ENCODE results near the gene FLVCR1.

Gene FLVCR1

DNA sequence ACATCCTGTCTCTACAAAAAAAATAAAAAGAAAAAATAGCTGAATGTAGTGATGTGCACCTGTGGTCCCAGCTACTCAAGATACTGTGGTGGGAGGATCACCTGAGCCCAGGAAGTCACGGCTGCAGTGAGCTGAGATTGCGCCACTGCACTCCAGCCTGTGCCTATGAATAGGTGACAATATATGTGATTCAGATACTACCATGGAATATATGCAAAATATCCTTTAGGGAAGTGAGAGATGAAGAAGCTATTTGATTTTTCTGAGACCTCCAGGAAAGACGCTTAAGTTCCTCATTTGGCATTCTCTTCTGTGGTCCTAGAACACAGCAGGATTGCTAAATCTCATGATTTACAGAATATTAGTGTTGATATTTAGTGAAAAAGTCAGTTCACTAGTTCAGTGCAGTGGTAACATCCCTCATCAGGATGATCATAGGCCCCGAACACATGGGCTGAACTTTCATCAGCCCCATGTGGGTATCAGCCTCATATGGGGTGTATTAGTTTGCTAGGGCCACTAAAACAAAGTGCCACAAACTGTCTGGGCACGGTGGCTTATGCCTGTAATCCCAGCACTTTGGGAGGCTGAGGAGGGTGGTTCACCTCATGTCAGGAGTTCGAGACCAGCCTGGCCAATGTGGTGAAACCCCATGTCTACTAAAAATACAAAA is 86.3 kb downstream of the FLVCR1 start:
- Histone ChIP-seq H3K27me3 (ENCODE audit: insufficient read depth, low read depth, severe bottlenecking) (no peaks in the 10 kb centered on the region), H3K27ac (no peak overlapping the region), H3K4me3 (ENCODE audit: low read depth, low read length) (no peak overlapping the region), H3K9me3 (ENCODE audit: severe bottlenecking) (peaks cover 6% of the 10 kb centered on the region), H3K36me3 (no peaks in the 10 kb centered on the region)
- no peak for DNase-seq
- TF ChIP-seq, protein P1, sequence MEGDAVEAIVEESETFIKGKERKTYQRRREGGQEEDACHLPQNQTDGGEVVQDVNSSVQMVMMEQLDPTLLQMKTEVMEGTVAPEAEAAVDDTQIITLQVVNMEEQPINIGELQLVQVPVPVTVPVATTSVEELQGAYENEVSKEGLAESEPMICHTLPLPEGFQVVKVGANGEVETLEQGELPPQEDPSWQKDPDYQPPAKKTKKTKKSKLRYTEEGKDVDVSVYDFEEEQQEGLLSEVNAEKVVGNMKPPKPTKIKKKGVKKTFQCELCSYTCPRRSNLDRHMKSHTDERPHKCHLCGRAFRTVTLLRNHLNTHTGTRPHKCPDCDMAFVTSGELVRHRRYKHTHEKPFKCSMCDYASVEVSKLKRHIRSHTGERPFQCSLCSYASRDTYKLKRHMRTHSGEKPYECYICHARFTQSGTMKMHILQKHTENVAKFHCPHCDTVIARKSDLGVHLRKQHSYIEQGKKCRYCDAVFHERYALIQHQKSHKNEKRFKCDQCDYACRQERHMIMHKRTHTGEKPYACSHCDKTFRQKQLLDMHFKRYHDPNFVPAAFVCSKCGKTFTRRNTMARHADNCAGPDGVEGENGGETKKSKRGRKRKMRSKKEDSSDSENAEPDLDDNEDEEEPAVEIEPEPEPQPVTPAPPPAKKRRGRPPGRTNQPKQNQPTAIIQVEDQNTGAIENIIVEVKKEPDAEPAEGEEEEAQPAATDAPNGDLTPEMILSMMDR (IDR thresholded peaks at IDR 0.05; ENCODE audit: low read depth, low read length): no peak

DNA sequence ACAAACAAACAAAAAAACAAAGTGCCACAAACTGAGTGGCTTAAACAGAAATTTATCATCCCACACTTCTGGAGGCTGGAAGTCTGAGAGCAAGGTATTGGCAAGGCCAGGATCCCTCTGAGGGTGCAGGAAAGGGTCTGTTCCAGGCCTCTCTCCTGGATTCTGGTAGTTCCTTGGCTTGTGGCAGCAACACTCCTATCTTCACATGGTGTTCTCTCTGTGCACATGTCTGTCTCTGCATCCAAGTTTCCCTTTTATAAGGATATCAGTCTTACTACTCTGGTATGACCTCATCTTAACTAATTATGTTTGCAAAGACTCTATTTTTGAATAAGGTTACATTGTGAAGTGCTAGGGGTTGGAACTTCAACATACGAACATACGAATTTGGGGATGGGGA is 87.0 kb downstream of the FLVCR1 start:
- H3K4me3 ChIP-seq (ENCODE audit: low read depth, low read length): no peak overlapping the region
- DNase-seq: no peak
- TF ChIP-seq, protein P1 (IDR thresholded peaks at IDR 0.05; ENCODE audit: low read depth, low read length): no peak
- no peaks in the 10 kb centered on the region for H3K27me3 ChIP-seq (ENCODE audit: insufficient read depth, low read depth, severe bottlenecking)
- H3K9me3 ChIP-seq (ENCODE audit: severe bottlenecking): peaks cover 6% of the 10 kb centered on the region
- no peak overlapping the region for H3K27ac ChIP-seq
- no peaks in the 10 kb centered on the region for H3K36me3 ChIP-seq

DNA sequence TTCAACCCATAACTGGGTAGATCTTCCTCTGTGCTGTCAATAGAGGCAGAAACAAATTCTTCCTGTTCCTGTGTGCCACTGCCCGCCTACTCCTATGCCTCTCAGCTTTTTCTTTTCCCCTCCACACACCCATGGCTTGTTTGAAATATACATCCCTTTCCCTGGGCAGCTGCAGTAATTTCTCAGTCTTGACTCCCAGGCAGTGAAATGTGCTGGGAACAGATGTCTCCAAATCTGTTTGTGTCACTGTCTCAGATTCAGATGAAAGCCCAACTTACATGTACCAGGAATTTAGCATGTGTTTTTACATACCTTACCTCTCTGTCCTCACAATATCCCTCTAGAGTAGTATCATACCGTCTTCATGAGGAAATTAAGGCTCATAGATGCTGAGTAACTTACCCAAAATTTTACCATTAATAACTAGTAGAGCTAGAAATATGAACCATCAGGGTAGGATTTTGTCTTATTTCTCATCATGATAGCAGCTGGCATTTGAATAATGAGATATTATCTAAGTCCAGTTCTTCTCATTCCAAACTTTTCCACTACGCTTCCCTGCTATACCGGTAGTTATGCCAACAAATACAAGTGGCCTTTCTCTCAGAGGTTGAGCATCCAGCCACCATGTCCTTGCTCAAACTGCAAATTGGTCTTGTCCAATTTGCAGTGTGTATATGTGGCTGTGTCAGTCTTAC is 87.5 kb downstream of the FLVCR1 start:
- H3K9me3 ChIP-seq (ENCODE audit: severe bottlenecking): peaks cover 6% of the 10 kb centered on the region
- TF ChIP-seq, protein P1 (IDR thresholded peaks at IDR 0.05; ENCODE audit: low read depth, low read length): no peak
- DNase-seq: no peak
- H3K4me3 ChIP-seq (ENCODE audit: low read depth, low read length): no peak overlapping the region
- no peaks in the 10 kb centered on the region for H3K27me3 ChIP-seq (ENCODE audit: insufficient read depth, low read depth, severe bottlenecking)
- no peak overlapping the region for H3K27ac ChIP-seq
- H3K36me3 ChIP-seq: no peaks in the 10 kb centered on the region

DNA sequence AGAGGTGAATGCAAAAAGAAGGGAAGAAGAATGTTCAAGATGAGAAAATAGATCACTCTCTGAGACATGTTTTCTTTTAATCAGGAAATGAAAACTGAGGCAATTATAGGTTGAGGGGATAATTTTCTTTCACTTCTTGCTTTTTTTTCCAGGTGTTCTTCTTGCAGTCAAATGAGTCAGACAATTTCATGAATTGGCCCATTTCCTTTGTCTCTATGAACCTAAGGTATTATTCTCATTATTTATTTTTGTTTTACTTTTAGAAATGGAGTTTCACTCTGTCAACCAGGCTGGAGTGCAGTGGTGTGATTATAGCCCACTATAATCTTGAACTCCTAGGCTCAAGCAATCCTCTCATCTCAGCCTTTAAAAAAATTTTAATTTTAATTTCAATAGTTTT is 88.8 kb downstream of the FLVCR1 start:
- Histone ChIP-seq H3K27me3 (ENCODE audit: insufficient read depth, low read depth, severe bottlenecking) (no peaks in the 10 kb centered on the region), H3K9me3 (ENCODE audit: severe bottlenecking) (peaks cover 3% of the 10 kb centered on the region), H3K36me3 (no peaks in the 10 kb centered on the region), H3K4me3 (ENCODE audit: low read depth, low read length) (no peak overlapping the region), H3K27ac (no peak overlapping the region)
- no peak for DNase-seq
- TF ChIP-seq, protein P1 (IDR thresholded peaks at IDR 0.05; ENCODE audit: low read depth, low read length): no peak
